Breast epithelium (tissue), 4 donors: ENCODE measurements around the gene PLCB4. TPM values are rescaled to one million over a fixed set of nuclear protein-coding genes. Genes with fewer than 3 reads are reported as not detected.

Source experiments
- DNase-seq, 2 donors: peaks; one replicate each; pipeline ENCODE4 v3.0.0-alpha.2; 2019; ENCODE audit warnings: low spot score in 2 of 2
- H3K27ac ChIP-seq, 2 donors: fragments of 200-600 bp; sonication (generic) in 1 of 2; one replicate each; pipeline ENCODE4 v1.5.1; 2016 to 2019; ENCODE audit warnings: mild to moderate bottlenecking in 1 of 2
- H3K27me3 ChIP-seq, 2 donors: fragments of 200-600 bp; sonication (generic) in 1 of 2; one replicate each; pipeline versions ENCODE4 v1.5.1 to v1.6.0; 2017 to 2019; ENCODE audit warnings: control low read depth in 1 of 2, mild to moderate bottlenecking in 1 of 2
- H3K36me3 ChIP-seq: fragments of 200-600 bp; one replicate; pipeline ENCODE4 v1.5.1; 2019
- H3K4me1 ChIP-seq, 2 donors: fragments of 200-600 bp; sonication (generic); one replicate each; pipeline ENCODE4 v1.5.1; 2016 to 2019; ENCODE audit warnings: control low read depth in 1 of 2
- H3K4me3 ChIP-seq, 3 donors: fragments of 200-600 bp; sonication (generic); 1 replicate in 2 of 3; 2 replicates in 1 of 3; pipeline ENCODE4 v1.5.1; 2016 to 2019; ENCODE audit warnings: mild to moderate bottlenecking in 3 of 3, moderate library complexity in 2 of 3
- H3K9me3 ChIP-seq, 2 donors: fragments of 200-600 bp; sonication (generic) in 1 of 2; one replicate each; pipeline ENCODE4 v1.5.1; 2016 to 2019; ENCODE audit warnings: control low read depth in 1 of 2
- CTCF ChIP-seq, 3 donors: fragments of 450-650 bp; IDR thresholded peaks; one replicate each; pipeline ENCODE4 v1.5.1; 2016 to 2017; ENCODE audit warnings: antibody characterized with exemption in 3 of 3, mild to moderate bottlenecking in 3 of 3, moderate library complexity in 3 of 3
- POLR2A ChIP-seq: fragments of 450-650 bp; IDR thresholded peaks from one replicate; pipeline ENCODE4 v1.6.1; 2016; ENCODE audit warnings: antibody characterized with exemption, mild to moderate bottlenecking, moderate library complexity
- POLR2AphosphoS5 ChIP-seq, 3 donors: sonication (generic); formaldehyde crosslinking; IDR thresholded peaks; one replicate each; pipeline ENCODE4 v1.6.1; 2017; ENCODE audit warnings: antibody characterized with exemption in 3 of 3
- intact Hi-C: fragments of 100-400 bp; cut with DNase I; formaldehyde crosslinking; loops from one replicate; pipeline ENCODE4 v1.15.1; 2023; ENCODE audit warnings: low total_unique reads
- total RNA-seq, 3 donors: library from RNA; depleted of rRNA; stranded (reverse); fragments of >200 nt; gene quantifications; one replicate each; pipeline ENCODE4 v1.1.0, GENCODE V29; 2016

PLCB4 gene
- total RNA-seq, 3 donors from 2014 or later: 9.4 to 17.7 (median 13.0) TPM

GRCh38 chr20:9424551-9424950, 355.7 kb downstream of the PLCB4 start:
- no peak for DNase-seq
- Histone ChIP-seq H3K27me3 (no peaks in the 10 kb centered on the region), H3K4me1 (no peaks in the 10 kb centered on the region), H3K4me3 (no peak overlapping the region), H3K36me3 (no peaks in the 10 kb centered on the region), H3K9me3 (no peaks in the 10 kb centered on the region), H3K27ac (no peak overlapping the region)
- TF ChIP-seq POLR2AphosphoS5 (IDR thresholded peaks at IDR 0.05): no peak
- no peak for TF ChIP-seq POLR2A
- TF ChIP-seq CTCF (IDR thresholded peaks at IDR 0.05): no peak
- intact Hi-C loops: no loop called here

- Histone ChIP-seq H3K9me3 (no peaks in the 10 kb centered on the region), H3K4me1 (no peaks in the 10 kb centered on the region), H3K4me3 (no peak overlapping the region), H3K27ac (no peak overlapping the region), H3K27me3 (no peaks in the 10 kb centered on the region), H3K36me3 (no peaks in the 10 kb centered on the region)
- TF ChIP-seq POLR2AphosphoS5 (IDR thresholded peaks at IDR 0.05): no peak
- TF ChIP-seq CTCF (IDR thresholded peaks at IDR 0.05): no peak
- TF ChIP-seq POLR2A: no peak
- intact Hi-C loops: no loop called here
- no peak for DNase-seq
These were observed 358.8 kb downstream of the PLCB4 start for GRCh38 chr20:9427430-9428291.

- Histone ChIP-seq H3K9me3 (no peaks in the 10 kb centered on the region), H3K4me3 (no peak overlapping the region), H3K27ac (no peak overlapping the region), H3K4me1 (no peaks in the 10 kb centered on the region), H3K27me3 (no peaks in the 10 kb centered on the region), H3K36me3 (no peaks in the 10 kb centered on the region)
- intact Hi-C loops: no loop called here
- DNase-seq: no peak
- no peak for TF ChIP-seq POLR2AphosphoS5 (IDR thresholded peaks at IDR 0.05)
- no peak for TF ChIP-seq POLR2A
- no peak for TF ChIP-seq CTCF (IDR thresholded peaks at IDR 0.05)
These were observed 359.4 kb downstream of the PLCB4 start for GRCh38 chr20:9428292-9428607.

GRCh38 chr20:9439806-9440205, 370.9 kb downstream of the PLCB4 start:
- no peak for DNase-seq
- Histone ChIP-seq H3K36me3 (no peaks in the 10 kb centered on the region), H3K9me3 (no peaks in the 10 kb centered on the region), H3K4me1 (no peaks in the 10 kb centered on the region), H3K4me3 (no peak overlapping the region), H3K27me3 (no peaks in the 10 kb centered on the region), H3K27ac (no peak overlapping the region)
- TF ChIP-seq POLR2A (no peak), CTCF (IDR thresholded peaks at IDR 0.05) (no peak), POLR2AphosphoS5 (IDR thresholded peaks at IDR 0.05) (no peak)
- intact Hi-C loops: no loop called here

GRCh38 chr20:9440892-9441291, 372.0 kb downstream of the PLCB4 start:
- no peak overlapping the region for H3K4me3 ChIP-seq
- H3K27ac ChIP-seq: no peak overlapping the region
- no peaks in the 10 kb centered on the region for H3K27me3 ChIP-seq
- H3K36me3 ChIP-seq: no peaks in the 10 kb centered on the region
- intact Hi-C loops: no loop called here
- DNase-seq: no peak
- no peaks in the 10 kb centered on the region for H3K4me1 ChIP-seq
- no peaks in the 10 kb centered on the region for H3K9me3 ChIP-seq
- TF ChIP-seq POLR2A (no peak), CTCF (IDR thresholded peaks at IDR 0.05) (no peak), POLR2AphosphoS5 (IDR thresholded peaks at IDR 0.05) (no peak)
